ENCODE measurements around the gene PITPNM3. TPM values are rescaled to one million over a fixed set of nuclear protein-coding genes. Genes with fewer than 3 reads are reported as not detected.

Gene PITPNM3
- total RNA-seq, 4 donors from 2014 or later: 4.0 to 10.9 (median 5.6) TPM

- peaks cover 17% of the 10 kb centered on the region in 2 donors for H3K4me1 ChIP-seq
- H3K27ac ChIP-seq: no peak overlapping the region
- WGBS, 2 donors: 82 to 86% methylated on average over 7 of the region's 7 CpGs
- H3K4me3 ChIP-seq (replicated peaks in 1 of 3): no peak overlapping the region
- no peaks in the 10 kb centered on the region for H3K9me3 ChIP-seq
- H3K36me3 ChIP-seq: no peaks in the 10 kb centered on the region
- no peaks in the 10 kb centered on the region for H3K27me3 ChIP-seq
- TF ChIP-seq CTCF (IDR thresholded peaks at IDR 0.05): no peak
- TF ChIP-seq POLR2A (IDR thresholded peaks at IDR 0.05): no peak
- DNase-seq: no peak
- intact Hi-C loops (cut with DNase I): no loop called here
Observed at GRCh38 chr17:6571452-6571781, 15.1 kb upstream of the PITPNM3 start.

- DNase-seq: no peak
- H3K27ac ChIP-seq: no peak overlapping the region
- H3K27me3 ChIP-seq: no peaks in the 10 kb centered on the region
- H3K9me3 ChIP-seq: no peaks in the 10 kb centered on the region
- no peaks in the 10 kb centered on the region for H3K36me3 ChIP-seq
- TF ChIP-seq CTCF (IDR thresholded peaks at IDR 0.05) (no peak), POLR2A (IDR thresholded peaks at IDR 0.05) (no peak)
- intact Hi-C loops (cut with DNase I): no loop called here
- no peak overlapping the region for H3K4me3 ChIP-seq (replicated peaks in 1 of 3)
- H3K4me1 ChIP-seq: peaks cover 17% of the 10 kb centered on the region in 2 donors
- 87 to 90% methylated on average over 17 to 18 of the region's 18 CpGs for WGBS, 2 donors
Observed at GRCh38 chr17:6570731-6571451, 14.5 kb upstream of the PITPNM3 start.

- WGBS, 2 donors: 73 to 76% methylated on average over 7 to 10 of the region's 10 CpGs
- Histone ChIP-seq H3K36me3 (no peaks in the 10 kb centered on the region), H3K4me3 (replicated peaks in 1 of 3) (no peak overlapping the region), H3K9me3 (no peaks in the 10 kb centered on the region), H3K27me3 (no peaks in the 10 kb centered on the region), H3K4me1 (peaks cover 4 to 6% of the 10 kb centered on the region in 2 donors), H3K27ac (no peak overlapping the region)
- TF ChIP-seq POLR2A (IDR thresholded peaks at IDR 0.05) (no peak), CTCF (IDR thresholded peaks at IDR 0.05) (no peak)
- DNase-seq: no peak
- intact Hi-C loops (cut with DNase I): no loop called here
Observed at GRCh38 chr17:6569370-6570285, 13.3 kb upstream of the PITPNM3 start.

- intact Hi-C loops (cut with DNase I): no loop called here
- no peak overlapping the region for H3K27ac ChIP-seq
- no peaks in the 10 kb centered on the region for H3K27me3 ChIP-seq
- DNase-seq: no peak
- H3K9me3 ChIP-seq: no peaks in the 10 kb centered on the region
- WGBS, 2 donors: 85 to 92% methylated on average over 12 of the region's 12 CpGs
- no peaks in the 10 kb centered on the region for H3K4me1 ChIP-seq
- no peak overlapping the region for H3K4me3 ChIP-seq (replicated peaks in 1 of 3)
- TF ChIP-seq CTCF (IDR thresholded peaks at IDR 0.05): no peak
- no peak for TF ChIP-seq POLR2A (IDR thresholded peaks at IDR 0.05)
- H3K36me3 ChIP-seq: no peaks in the 10 kb centered on the region
Observed at GRCh38 chr17:6568184-6568758, 11.9 kb upstream of the PITPNM3 start.
